OCI-LY1 (cell line): ENCODE data around the gene EFNA2.

Experiments used
- H2AFZ ChIP-seq: fragments of 200-600 bp; sonication (generic), shearing (Covaris generic); 2 replicates; pipeline ENCODE4 v1.6.0; 2014; ENCODE audit warnings: antibody characterized with exemption, mild to moderate bottlenecking, low read length
- H3F3A ChIP-seq: fragments of 200-600 bp; sonication (generic), shearing (Covaris generic); 2 replicates; pipeline ENCODE4 v1.6.0; 2014; ENCODE audit warnings: mild to moderate bottlenecking, antibody characterized with exemption, low read length, moderate library complexity; ENCODE audit not compliant: insufficient read depth
- H3K27ac ChIP-seq: fragments of 200-600 bp; sonication (generic); 2 replicates; pipeline ENCODE4 v1.5.1; 2014; ENCODE audit warnings: low read length, mixed run types, mild to moderate bottlenecking, low read depth; ENCODE audit not compliant: poor library complexity, severe bottlenecking
- H3K27me3 ChIP-seq: fragments of 200-600 bp; sonication (generic); 2 replicates; pipeline ENCODE4 v1.6.0; 2014; ENCODE audit warnings: antibody characterized with exemption, mild to moderate bottlenecking, low read length, moderate library complexity; ENCODE audit not compliant: insufficient read depth
- H3K36me3 ChIP-seq: fragments of 200-600 bp; sonication (generic); 2 replicates; pipeline ENCODE4 v1.6.1; 2014; ENCODE audit warnings: mild to moderate bottlenecking, antibody characterized with exemption, low read length, moderate library complexity, mixed read lengths; ENCODE audit not compliant: insufficient read depth
- H3K4me1 ChIP-seq: fragments of 200-600 bp; sonication (generic); 2 replicates; pipeline ENCODE4 v1.5.1; 2014; ENCODE audit warnings: mild to moderate bottlenecking, low read length, moderate library complexity; ENCODE audit not compliant: insufficient read depth, severe bottlenecking
- H3K4me2 ChIP-seq: fragments of 200-600 bp; sonication (generic), shearing (Covaris generic); 2 replicates; pipeline ENCODE4 v1.6.1; 2014; ENCODE audit warnings: low read length
- H3K4me3 ChIP-seq: fragments of 200-600 bp; sonication (generic); 2 replicates; pipeline ENCODE4 v1.5.1; 2014; ENCODE audit warnings: low read length, low read depth, mild to moderate bottlenecking, mixed read lengths; ENCODE audit not compliant: poor library complexity, severe bottlenecking
- H3K79me2 ChIP-seq: fragments of 200-600 bp; shearing (Covaris generic); 2 replicates; pipeline ENCODE4 v1.6.1; 2016; ENCODE audit warnings: mixed run types, low read length, mixed read lengths; ENCODE audit not compliant: insufficient read depth
- H3K9ac ChIP-seq: fragments of 200-600 bp; sonication (generic), shearing (Covaris generic); 2 replicates; pipeline ENCODE4 v1.6.1; 2014; ENCODE audit warnings: mild to moderate bottlenecking, low read length, mixed read lengths
- H3K9me2 ChIP-seq: fragments of 200-600 bp; sonication (generic), shearing (Covaris generic); 2 replicates; pipeline ENCODE4 v1.6.1; 2014; ENCODE audit warnings: low read depth, mild to moderate bottlenecking, low read length, mixed read lengths
- H3K9me3 ChIP-seq: fragments of 200-600 bp; shearing (Covaris generic); 2 replicates; pipeline ENCODE4 v1.6.1; 2014; ENCODE audit warnings: low read length, mixed read lengths
- H4K20me1 ChIP-seq: fragments of 200-600 bp; sonication (generic), shearing (Covaris generic); 2 replicates; pipeline ENCODE4 v1.6.0; 2016; ENCODE audit warnings: mild to moderate bottlenecking, low read length; ENCODE audit not compliant: insufficient read depth
- CTCF ChIP-seq: fragments of 200-600 bp; sonication (generic), shearing (Covaris generic); IDR thresholded peaks from 2 replicates; pipeline ENCODE4 v1.5.1; 2017; ENCODE audit warnings: mild to moderate bottlenecking, antibody characterized with exemption, low read length, moderate library complexity, mixed read lengths
- EZH2 ChIP-seq: fragments of 200-600 bp; sonication (generic), shearing (Covaris generic); IDR thresholded peaks from 2 replicates; pipeline ENCODE4 v1.8.0; 2017; ENCODE audit warnings: borderline replicate concordance, mixed run types, mild to moderate bottlenecking, antibody characterized with exemption, low read length, moderate library complexity, mixed read lengths

EFNA2 gene

GRCh38 chr19:1239796-1240737 lies 45.6 kb upstream of the EFNA2 start:
- peak overlapping the region; percentile 44 for H3K4me3 ChIP-seq
- TF ChIP-seq CTCF (peak; percentile 68), EZH2 (no peak)
- no peak overlapping the region for H3K27ac ChIP-seq
- H3K36me3 ChIP-seq: peaks cover 5% of the 10 kb centered on the region; the same call in 1 of the 2 replicates
- peaks cover 6% of the 10 kb centered on the region; the same call in 1 of the 2 replicates for H3K27me3 ChIP-seq
- no peaks in the 10 kb centered on the region for H3K79me2 ChIP-seq
- H3K9ac ChIP-seq: peak overlapping the region; percentile 52; the same call in 1 of the 2 replicates
- peaks cover 48% of the 10 kb centered on the region for H3K4me1 ChIP-seq
- peaks cover 5% of the 10 kb centered on the region; the same call in 1 of the 2 replicates for H3F3A ChIP-seq
- peak overlapping the region; percentile 92 for H3K4me2 ChIP-seq
- H3K9me3 ChIP-seq: no peaks in the 10 kb centered on the region
- H2AFZ ChIP-seq: no peak overlapping the region
- no peaks in the 10 kb centered on the region for H3K9me2 ChIP-seq
- no peaks in the 10 kb centered on the region for H4K20me1 ChIP-seq

GRCh38 chr19:1240925-1241324 lies 44.7 kb upstream of the EFNA2 start:
- Histone ChIP-seq H3K27me3 (peaks cover 5% of the 10 kb centered on the region; the same call in 1 of the 2 replicates), H4K20me1 (no peaks in the 10 kb centered on the region), H3F3A (peaks cover 5% of the 10 kb centered on the region; the same call in 1 of the 2 replicates), H3K4me2 (peak overlapping the region; percentile 92), H3K79me2 (no peaks in the 10 kb centered on the region), H3K4me1 (peaks cover 54% of the 10 kb centered on the region), H3K27ac (peak overlapping the region; percentile 42), H3K9me2 (no peaks in the 10 kb centered on the region), H3K4me3 (peak overlapping the region; percentile 95), H3K9ac (peak overlapping the region; percentile 26; the same call in 1 of the 2 replicates), H2AFZ (no peak overlapping the region), H3K9me3 (no peaks in the 10 kb centered on the region), H3K36me3 (peaks cover 5% of the 10 kb centered on the region; the same call in 1 of the 2 replicates)
- TF ChIP-seq CTCF (no peak), EZH2 (no peak)

GRCh38 chr19:1241417-1242095 lies 44.1 kb upstream of the EFNA2 start, which contains the start of gene ATP5F1D:
TSS of gene ATP5F1D (plus strand) at chr19:1241751. CDS start at chr19:1241851, 100 bp downstream.
- H2AFZ ChIP-seq: no peak within 1 kb of the TSS
- H3K4me3 ChIP-seq: peak within 1 kb of the TSS; percentile 95
- H3F3A ChIP-seq: peaks cover 5% of the 10 kb centered on the region; the same call in 1 of the 2 replicates
- peak within 1 kb of the TSS; percentile 42 for H3K27ac ChIP-seq
- H3K36me3 ChIP-seq: peaks cover 5% of the 10 kb centered on the region; the same call in 1 of the 2 replicates
- no peaks in the 10 kb centered on the region for H4K20me1 ChIP-seq
- TF ChIP-seq EZH2 (no peak), CTCF (no peak)
- no peaks in the 10 kb centered on the region for H3K9me2 ChIP-seq
- H3K4me2 ChIP-seq: peak within 1 kb of the TSS; percentile 92
- H3K79me2 ChIP-seq: no peaks in the 10 kb centered on the region
- no peaks in the 10 kb centered on the region for H3K27me3 ChIP-seq
- peaks cover 54% of the 10 kb centered on the region for H3K4me1 ChIP-seq
- H3K9ac ChIP-seq: peak within 1 kb of the TSS; percentile 93
- no peaks in the 10 kb centered on the region for H3K9me3 ChIP-seq
